Peyer's patch (tissue), 4 donors: ENCODE data around the gene MMEL1. TPM values are rescaled to one million over a fixed set of nuclear protein-coding genes. Genes with fewer than 3 reads are reported as not detected.
A peak's percentile ranks its signal among the peaks of the same experiment; 100 is the strongest.

ENCODE experiments used
- DNase-seq, 3 donors: peaks; one replicate each; pipeline ENCODE4 v3.0.0-alpha.2; 2017 to 2019
- H3K27ac ChIP-seq, 4 donors: fragments of 200-600 bp; sonication (generic); one replicate each; pipeline ENCODE4 v1.5.1; 2016 to 2019
- H3K27me3 ChIP-seq, 2 donors: fragments of 200-600 bp; sonication (generic); one replicate each; pipeline ENCODE4 v1.5.1; 2019
- H3K36me3 ChIP-seq, 3 donors: fragments of 200-600 bp; sonication (generic); one replicate each; pipeline ENCODE4 v1.5.1; 2016 to 2019
- H3K4me1 ChIP-seq, 4 donors: fragments of 200-600 bp; sonication (generic); one replicate each; pipeline ENCODE4 v1.5.1; 2016 to 2019
- H3K4me3 ChIP-seq, 4 donors: fragments of 200-600 bp; sonication (generic); 1 replicate in 3 of 4; 2 replicates in 1 of 4; pipeline ENCODE4 v1.5.1; 2016 to 2019; ENCODE audit warnings: mild to moderate bottlenecking in 1 of 4
- H3K9me3 ChIP-seq, 4 donors: fragments of 200-600 bp; sonication (generic); one replicate each; pipeline ENCODE4 v1.5.1; 2016 to 2019; ENCODE audit warnings: mild to moderate bottlenecking in 1 of 4
- CTCF ChIP-seq, 6 experiments: fragments of 450-650 bp in 4 of 6; fragments of 200-600 bp in 2 of 6; sonication (generic) in 1 of 6; IDR thresholded peaks; one replicate each; pipeline ENCODE4 v1.5.1; 2017 to 2019; ENCODE audit warnings: antibody characterized with exemption in 6 of 6, mild to moderate bottlenecking in 3 of 6, moderate library complexity in 1 of 6
- POLR2A ChIP-seq, 2 donors: fragments of 450-650 bp; IDR thresholded peaks; one replicate each; pipeline ENCODE4 v1.5.1; 2017; ENCODE audit warnings: antibody characterized with exemption in 2 of 2, mild to moderate bottlenecking in 2 of 2, moderate library complexity in 2 of 2
- total RNA-seq, 4 donors: library from RNA; depleted of rRNA; stranded (reverse); fragments of >200 nt; gene quantifications; one replicate each; pipeline ENCODE4 v1.1.0, GENCODE V29; 2016

The MMEL1 gene
- total RNA-seq, 4 donors from 2014 or later, result 7.4 to 51.7 (median 27.4) TPM

- peak in 1 of 3 donors; percentile 43 for DNase-seq
- H3K4me3 ChIP-seq, result no peak overlapping the region
- no peak overlapping the region for H3K27ac ChIP-seq
- H3K9me3 ChIP-seq, result no peaks in the 10 kb centered on the region
- peaks cover 0 to 16% (median 0%) of the 10 kb centered on the region in 4 donors for H3K4me1 ChIP-seq
- H3K36me3 ChIP-seq, result peaks cover 0 to 20% (median 0%) of the 10 kb centered on the region in 3 donors
- H3K27me3 ChIP-seq, result peaks cover 0 to 4% of the 10 kb centered on the region in 2 donors
- TF ChIP-seq CTCF (IDR thresholded peaks at IDR 0.05) (no peak), POLR2A (IDR thresholded peaks at IDR 0.05) (no peak)
Observed at GRCh38 chr1:2567083-2567679, 65.6 kb downstream of the MMEL1 start.

- TF ChIP-seq POLR2A (IDR thresholded peaks at IDR 0.05) (no peak), CTCF (IDR thresholded peaks at IDR 0.05) (no peak)
- DNase-seq, result peak in 1 of 3 donors; percentile 46
- H3K36me3 ChIP-seq, result peaks cover 0 to 28% (median 0%) of the 10 kb centered on the region in 3 donors
- no peaks in the 10 kb centered on the region for H3K9me3 ChIP-seq
- no peak overlapping the region for H3K4me3 ChIP-seq
- peaks cover 0 to 4% of the 10 kb centered on the region in 2 donors for H3K27me3 ChIP-seq
- H3K27ac ChIP-seq, result no peak overlapping the region
- H3K4me1 ChIP-seq, result peaks cover 0 to 16% (median 0%) of the 10 kb centered on the region in 4 donors
Observed at GRCh38 chr1:2566101-2567045, 66.4 kb downstream of the MMEL1 start.

- peak in 1 of 3 donors; percentile 67 for DNase-seq
- peaks cover 0 to 16% (median 0%) of the 10 kb centered on the region in 4 donors for H3K4me1 ChIP-seq
- H3K36me3 ChIP-seq, result peaks cover 0 to 42% (median 0%) of the 10 kb centered on the region in 3 donors
- H3K27me3 ChIP-seq, result peaks cover 0 to 4% of the 10 kb centered on the region in 2 donors
- no peaks in the 10 kb centered on the region for H3K9me3 ChIP-seq
- H3K4me3 ChIP-seq, result no peak overlapping the region
- TF ChIP-seq CTCF (IDR thresholded peaks at IDR 0.05) (no peak), POLR2A (IDR thresholded peaks at IDR 0.05) (no peak)
- H3K27ac ChIP-seq, result no peak overlapping the region
Observed at GRCh38 chr1:2564815-2565374, 67.9 kb downstream of the MMEL1 start.

GRCh38 chr1:2564006-2564814 lies 68.6 kb downstream of the MMEL1 start:
- Histone ChIP-seq H3K4me1 (peaks cover 0 to 23% (median 3%) of the 10 kb centered on the region in 4 donors), H3K9me3 (no peaks in the 10 kb centered on the region), H3K4me3 (no peak overlapping the region), H3K27ac (no peak overlapping the region), H3K36me3 (peaks cover 0 to 49% (median 0%) of the 10 kb centered on the region in 3 donors), H3K27me3 (peaks cover 0 to 4% of the 10 kb centered on the region in 2 donors)
- DNase-seq, result peak in 1 of 3 donors; percentile 49
- TF ChIP-seq CTCF (IDR thresholded peaks at IDR 0.05) (no peak), POLR2A (IDR thresholded peaks at IDR 0.05) (no peak)

- Histone ChIP-seq H3K36me3 (peaks cover 0 to 59% (median 0%) of the 10 kb centered on the region in 3 donors), H3K27ac (no peak overlapping the region), H3K4me1 (peaks cover 0 to 32% (median 3%) of the 10 kb centered on the region in 4 donors), H3K27me3 (peaks cover 0 to 4% of the 10 kb centered on the region in 2 donors), H3K9me3 (no peaks in the 10 kb centered on the region), H3K4me3 (no peak overlapping the region)
- TF ChIP-seq CTCF (IDR thresholded peaks at IDR 0.05), result no peak
- no peak for TF ChIP-seq POLR2A (IDR thresholded peaks at IDR 0.05)
- DNase-seq, result peak in 1 of 3 donors; percentile 44
Observed at GRCh38 chr1:2563205-2563604, 69.6 kb downstream of the MMEL1 start.
